CD4-positive, CD25-positive, alpha-beta regulatory T cell (primary cell): Measurements from ENCODE around the gene EIF4H. TPM values are rescaled to one million over a fixed set of nuclear protein-coding genes. Genes with fewer than 3 reads are reported as not detected.
"Not testable (repeated sequence)": the region's sequence is repeated elsewhere in the genome, so short reads cannot be mapped to it uniquely, and the experiment has no call there.

Experiments used
- ATAC-seq, 2 donors: fragments of 150-1000 bp; cut with Tn5 transposase; one replicate each; pipeline ENCODE4 v1.10.0; 2021; ENCODE audit warnings: low read depth in 2 of 2, moderate number of reproducible peaks in 2 of 2, moderate library complexity in 1 of 2
- DNase-seq, 3 donors: peaks; one replicate each; pipeline versions ENCODE4 v3.0.0 to v3.0.0-alpha.2; 2012 to 2022; ENCODE audit warnings: mixed read lengths in 1 of 3
- H3K27ac ChIP-seq: one replicate; pipeline ENCODE4 v1.7.0; 2013; ENCODE audit warnings: mild to moderate bottlenecking, low read length; ENCODE audit not compliant: insufficient read depth, poor library complexity, severe bottlenecking
- H3K27me3 ChIP-seq: one replicate; pipeline ENCODE4 v1.7.0; 2013; ENCODE audit warnings: low read length; ENCODE audit not compliant: control insufficient read depth, insufficient read depth
- H3K36me3 ChIP-seq: one replicate; pipeline ENCODE4 v1.7.0; 2013; ENCODE audit warnings: mild to moderate bottlenecking, low read length, moderate library complexity; ENCODE audit not compliant: control insufficient read depth, insufficient read depth
- H3K4me1 ChIP-seq: 2 replicates; pipeline ENCODE4 v1.7.0; 2013; ENCODE audit warnings: mild to moderate bottlenecking, low read length; ENCODE audit not compliant: insufficient read depth, control insufficient read depth, poor library complexity, severe bottlenecking
- H3K4me3 ChIP-seq: one replicate; pipeline ENCODE4 v1.7.0; 2013; ENCODE audit warnings: low read depth, mild to moderate bottlenecking, low read length, moderate library complexity
- H3K9me3 ChIP-seq, 2 experiments: 1 replicate in 1 of 2; 2 replicates in 1 of 2; pipeline ENCODE4 v1.7.0; 2013; ENCODE audit warnings: low read length in 2 of 2, mild to moderate bottlenecking in 1 of 2, moderate library complexity in 1 of 2; ENCODE audit not compliant: control insufficient read depth in 2 of 2
- H3K27ac Mint-ChIP-seq, 3 donors: one replicate each; pipeline ENCODE4 v1.8.0; 2020 to 2022; ENCODE audit warnings: mild to moderate bottlenecking in 3 of 3, mixed read lengths in 3 of 3, moderate library complexity in 2 of 3
- H3K27me3 Mint-ChIP-seq: one replicate; pipeline ENCODE4 v1.8.0; 2022; ENCODE audit warnings: mild to moderate bottlenecking, mixed read lengths
- H3K36me3 Mint-ChIP-seq: one replicate; pipeline ENCODE4 v1.8.0; 2020; ENCODE audit warnings: mixed read lengths
- H3K4me1 Mint-ChIP-seq, 4 donors: one replicate each; pipeline ENCODE4 v1.8.0; 2020 to 2022; ENCODE audit warnings: mixed read lengths in 4 of 4, mild to moderate bottlenecking in 1 of 4
- H3K4me3 Mint-ChIP-seq, 4 donors: one replicate each; pipeline ENCODE4 v1.8.0; 2020 to 2022; ENCODE audit warnings: mild to moderate bottlenecking in 4 of 4, mixed read lengths in 4 of 4, moderate library complexity in 3 of 4
- H3K9me3 Mint-ChIP-seq, 7 donors: one replicate each; pipeline ENCODE4 v1.8.0; 2020 to 2022; ENCODE audit warnings: mixed read lengths in 7 of 7, mild to moderate bottlenecking in 3 of 7, moderate library complexity in 2 of 7
- polyA plus RNA-seq, 4 donors: library from polyadenylated mRNA; unstranded; fragments of 300-500 nt; fragmentation: Illumina TruSeq; gene quantifications; one replicate each; pipeline ENCODE4 v1.2.3, GENCODE V29; 2021
- total RNA-seq: library from RNA; stranded (reverse); gene quantifications from one replicate; pipeline ENCODE4 v1.2.3, GENCODE V29; 2022

EIF4H gene
- total and polyA plus RNA-seq, 5 donors from 2014 or later, result 222 to 263 (median 243) TPM

GRCh38 chr7:74203956-74204618 lies 29.9 kb downstream of the EIF4H start:
- H3K27ac Mint-ChIP-seq, result no peak overlapping the region
- peaks cover 0 to 2% (median 0%) of the 10 kb centered on the region in 7 donors for H3K9me3 Mint-ChIP-seq
- no peak overlapping the region for H3K4me3 Mint-ChIP-seq

GRCh38 chr7:74206052-74206451 lies 31.9 kb downstream of the EIF4H start:
- H3K36me3 Mint-ChIP-seq, H3K9me3 ChIP-seq, H3K36me3 ChIP-seq, H3K27me3 Mint-ChIP-seq, H3K4me3 ChIP-seq, H3K27ac Mint-ChIP-seq, H3K9me3 Mint-ChIP-seq, ATAC-seq, H3K27ac ChIP-seq, DNase-seq, H3K27me3 ChIP-seq: not testable (repeated sequence)
- peak overlapping the region in 1 of 4 donors; percentile 70 for H3K4me3 Mint-ChIP-seq
- peaks cover 0 to 20% (median 9%) of the 10 kb centered on the region in 4 donors for H3K4me1 Mint-ChIP-seq
- H3K4me1 ChIP-seq, result peaks cover 18% of the 10 kb centered on the region

More at GRCh38 chr7:74203956-74204618, 29.9 kb downstream of the EIF4H start:
- Mint-ChIP-seq H3K27me3 (peaks cover 5% of the 10 kb centered on the region), H3K4me1 (peaks cover 0 to 14% (median 7%) of the 10 kb centered on the region in 4 donors), H3K36me3 (peaks cover 3% of the 10 kb centered on the region)
- ATAC-seq (no peak), DNase-seq (no peak)
- Histone ChIP-seq H3K27ac (no peak overlapping the region), H3K4me3 (no peak overlapping the region), H3K36me3 (no peaks in the 10 kb centered on the region), H3K27me3 (no peaks in the 10 kb centered on the region), H3K4me1 (peaks cover 5% of the 10 kb centered on the region), H3K9me3 (no peaks in the 10 kb centered on the region)

- no peak overlapping the region for H3K27ac ChIP-seq
- peak overlapping the region in 1 of 3 donors; percentile 56 for H3K27ac Mint-ChIP-seq
- H3K36me3 Mint-ChIP-seq, result no peaks in the 10 kb centered on the region
- peaks cover 5% of the 10 kb centered on the region for H3K27me3 Mint-ChIP-seq
- ATAC-seq, result peak; percentile 60
- H3K4me1 ChIP-seq, result peaks cover 19% of the 10 kb centered on the region
- no peaks in the 10 kb centered on the region for H3K9me3 ChIP-seq
- H3K27me3 ChIP-seq, result no peaks in the 10 kb centered on the region
- DNase-seq, result peak; percentile 64 to 72 (median 67)
- H3K4me3 ChIP-seq, result no peak overlapping the region
- H3K36me3 ChIP-seq, result no peaks in the 10 kb centered on the region
- H3K9me3 Mint-ChIP-seq, result peaks cover 0 to 2% (median 0%) of the 10 kb centered on the region in 7 donors
- H3K4me1 Mint-ChIP-seq, result peaks cover 0 to 20% (median 9%) of the 10 kb centered on the region in 4 donors
- H3K4me3 Mint-ChIP-seq, result peak overlapping the region in 3 of 4 donors; percentile 67 to 76 (median 70)
These were observed 32.5 kb downstream of the EIF4H start for GRCh38 chr7:74206589-74207120.

- peaks cover 0 to 2% (median 0%) of the 10 kb centered on the region in 7 donors for H3K9me3 Mint-ChIP-seq
- peaks cover 0 to 22% (median 9%) of the 10 kb centered on the region in 4 donors for H3K4me1 Mint-ChIP-seq
- DNase-seq, result no peak
- H3K4me3 Mint-ChIP-seq, result no peak overlapping the region
- no peaks in the 10 kb centered on the region for H3K36me3 Mint-ChIP-seq
- H3K36me3 ChIP-seq, result no peaks in the 10 kb centered on the region
- no peak overlapping the region for H3K4me3 ChIP-seq
- H3K27me3 Mint-ChIP-seq, result peaks cover 5% of the 10 kb centered on the region
- no peak for ATAC-seq
- peaks cover 19% of the 10 kb centered on the region for H3K4me1 ChIP-seq
- H3K9me3 ChIP-seq, result no peaks in the 10 kb centered on the region
- no peaks in the 10 kb centered on the region for H3K27me3 ChIP-seq
- no peak overlapping the region for H3K27ac Mint-ChIP-seq
- no peak overlapping the region for H3K27ac ChIP-seq
These were observed 33.4 kb downstream of the EIF4H start for GRCh38 chr7:74207586-74207985.

- H3K36me3 ChIP-seq, H3K9me3 Mint-ChIP-seq, ATAC-seq, H3K9me3 ChIP-seq, H3K4me3 Mint-ChIP-seq, H3K36me3 Mint-ChIP-seq, H3K27me3 Mint-ChIP-seq, H3K27me3 ChIP-seq, H3K4me3 ChIP-seq, H3K27ac ChIP-seq, H3K27ac Mint-ChIP-seq, DNase-seq: not testable (repeated sequence)
- peaks cover 19% of the 10 kb centered on the region for H3K4me1 ChIP-seq
- peaks cover 0 to 22% (median 7%) of the 10 kb centered on the region in 4 donors for H3K4me1 Mint-ChIP-seq
These were observed 34.1 kb downstream of the EIF4H start for GRCh38 chr7:74208241-74208640.

- Histone ChIP-seq H3K4me1 (peaks cover 18% of the 10 kb centered on the region), H3K27me3 (no peaks in the 10 kb centered on the region)
These were observed 38.5 kb downstream of the EIF4H start for GRCh38 chr7:74212661-74213060.

GRCh38 chr7:74214816-74215630 lies 40.9 kb downstream of the EIF4H start:
- Histone ChIP-seq H3K27me3 (no peaks in the 10 kb centered on the region), H3K4me1 (peaks cover 15% of the 10 kb centered on the region), H3K4me3 (no peak overlapping the region), H3K9me3 (no peaks in the 10 kb centered on the region), H3K36me3 (no peaks in the 10 kb centered on the region), H3K27ac (no peak overlapping the region)
- Mint-ChIP-seq H3K4me1 (peaks cover 0 to 20% (median 5%) of the 10 kb centered on the region in 4 donors), H3K27me3 (no peaks in the 10 kb centered on the region), H3K27ac (no peak overlapping the region), H3K4me3 (no peak overlapping the region), H3K9me3 (no peaks in the 10 kb centered on the region), H3K36me3 (no peaks in the 10 kb centered on the region)
- ATAC-seq, result no peak
- no peak for DNase-seq

More at GRCh38 chr7:74212661-74213060, 38.5 kb downstream of the EIF4H start:
- Mint-ChIP-seq H3K4me3 (peak overlapping the region in 1 of 4 donors; percentile 35), H3K36me3 (no peaks in the 10 kb centered on the region), H3K27ac (no peak overlapping the region), H3K9me3 (peaks cover 0 to 2% (median 0%) of the 10 kb centered on the region in 7 donors), H3K4me1 (peaks cover 0 to 20% (median 4%) of the 10 kb centered on the region in 4 donors), H3K27me3 (no peaks in the 10 kb centered on the region)
- H3K4me3 ChIP-seq, result no peak overlapping the region
- no peaks in the 10 kb centered on the region for H3K36me3 ChIP-seq
- no peaks in the 10 kb centered on the region for H3K9me3 ChIP-seq
- H3K27ac ChIP-seq, result no peak overlapping the region
- DNase-seq, result no peak
- ATAC-seq, result no peak
